ENCODE measurements around the gene PLVAP.

DNA sequence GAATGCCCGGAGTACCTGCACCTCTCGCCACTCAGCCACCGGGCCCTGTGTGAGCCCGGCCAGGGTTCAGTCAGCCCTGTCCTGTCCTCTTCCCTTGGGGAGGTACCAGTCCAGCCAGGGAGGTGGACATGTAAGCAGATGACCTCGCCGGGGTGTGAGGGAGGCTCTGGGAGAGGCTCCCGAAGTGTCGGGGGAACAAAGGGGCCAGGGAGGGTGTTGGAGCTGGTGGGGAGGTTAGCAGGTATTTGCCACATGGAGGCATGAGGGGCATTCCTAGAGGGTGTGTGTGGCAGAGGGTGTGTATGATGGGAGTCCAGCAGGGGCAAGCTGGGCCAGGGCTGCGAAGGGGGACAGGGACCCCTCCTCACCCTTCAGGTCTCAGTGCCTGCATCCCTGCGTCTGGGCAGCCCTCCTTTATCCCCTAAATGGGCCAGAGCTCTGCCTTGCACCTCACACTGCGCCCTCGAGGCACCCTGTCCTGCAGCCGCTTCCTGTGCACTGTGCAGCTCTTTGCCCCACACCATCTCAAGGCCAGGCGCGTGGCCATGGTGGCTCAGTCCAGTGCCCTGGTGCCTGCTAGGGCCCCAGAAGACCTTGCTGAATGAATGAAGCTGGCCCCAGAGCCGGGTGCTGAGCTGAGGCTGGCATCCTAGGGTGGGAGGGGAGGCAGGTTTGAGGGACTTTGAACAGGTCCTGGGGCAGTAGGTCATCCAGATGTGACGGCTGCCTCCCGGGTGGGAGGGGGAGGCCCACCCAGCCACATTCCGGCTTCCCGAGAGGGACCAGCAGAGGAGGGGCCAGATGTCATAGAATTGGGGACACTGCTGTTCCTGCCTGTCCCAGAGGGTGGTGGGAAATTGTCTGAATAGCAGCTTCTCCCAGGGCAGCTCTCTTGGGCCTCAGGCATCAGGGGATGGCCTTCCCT, 64.7 kb downstream of the PLVAP start:
- TF ChIP-seq, protein P1, sequence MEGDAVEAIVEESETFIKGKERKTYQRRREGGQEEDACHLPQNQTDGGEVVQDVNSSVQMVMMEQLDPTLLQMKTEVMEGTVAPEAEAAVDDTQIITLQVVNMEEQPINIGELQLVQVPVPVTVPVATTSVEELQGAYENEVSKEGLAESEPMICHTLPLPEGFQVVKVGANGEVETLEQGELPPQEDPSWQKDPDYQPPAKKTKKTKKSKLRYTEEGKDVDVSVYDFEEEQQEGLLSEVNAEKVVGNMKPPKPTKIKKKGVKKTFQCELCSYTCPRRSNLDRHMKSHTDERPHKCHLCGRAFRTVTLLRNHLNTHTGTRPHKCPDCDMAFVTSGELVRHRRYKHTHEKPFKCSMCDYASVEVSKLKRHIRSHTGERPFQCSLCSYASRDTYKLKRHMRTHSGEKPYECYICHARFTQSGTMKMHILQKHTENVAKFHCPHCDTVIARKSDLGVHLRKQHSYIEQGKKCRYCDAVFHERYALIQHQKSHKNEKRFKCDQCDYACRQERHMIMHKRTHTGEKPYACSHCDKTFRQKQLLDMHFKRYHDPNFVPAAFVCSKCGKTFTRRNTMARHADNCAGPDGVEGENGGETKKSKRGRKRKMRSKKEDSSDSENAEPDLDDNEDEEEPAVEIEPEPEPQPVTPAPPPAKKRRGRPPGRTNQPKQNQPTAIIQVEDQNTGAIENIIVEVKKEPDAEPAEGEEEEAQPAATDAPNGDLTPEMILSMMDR (IDR thresholded peaks at IDR 0.05) = no peak
- TF ChIP-seq POLR2A (IDR thresholded peaks at IDR 0.05) = no peak

Measured in lower leg skin (tissue), 3 donors.